HCT116 (cell line): Measurements from ENCODE around the gene CAMK1D.

Experiments
- CTCF ChIP-seq, 3 experiments: fragments of 200-600 bp in 1 of 3; sonication (generic) in 1 of 3; IDR thresholded peaks in 2 of 3; conservative IDR thresholded peaks in 1 of 3; 2 replicates each; pipeline ENCODE4 v1.5.1; 2012 to 2017; ENCODE audit warnings: low read depth in 2 of 3, low read length in 2 of 3, antibody characterized with exemption in 1 of 3, borderline replicate concordance in 1 of 3, control low read depth in 1 of 3, mild to moderate bottlenecking in 1 of 3, mixed read lengths in 1 of 3, mixed run types in 1 of 3, moderate library complexity in 1 of 3; ENCODE audit not compliant: insufficient read depth in 1 of 3
- ELF1 ChIP-seq: IDR thresholded peaks from 2 replicates; pipeline ENCODE4 v1.6.1; 2012; ENCODE audit warnings: low read depth, borderline replicate concordance
- EZH2 ChIP-seq: fragments of 200-600 bp; sonication (generic); IDR thresholded peaks from 2 replicates; pipeline ENCODE4 v1.6.1; 2017; ENCODE audit warnings: antibody characterized with exemption, mixed run types
- FOSL1 ChIP-seq: IDR thresholded peaks from 2 replicates; pipeline ENCODE4 v1.6.1; 2012; ENCODE audit warnings: low read depth
- JUND ChIP-seq: IDR thresholded peaks from 2 replicates; pipeline ENCODE4 v1.6.1; 2012
- POLR2A ChIP-seq: IDR thresholded peaks from 2 replicates; pipeline ENCODE4 v1.7.0; 2011; ENCODE audit warnings: borderline replicate concordance; ENCODE audit not compliant: insufficient read depth, insufficient read length; ENCODE audit errors: extremely low read depth
- POLR2AphosphoS5 ChIP-seq: IDR thresholded peaks from 2 replicates; pipeline ENCODE4 v1.6.1; 2011; ENCODE audit warnings: mild to moderate bottlenecking, low read depth, low read length, moderate library complexity
- RAD21 ChIP-seq: IDR thresholded peaks from 2 replicates; pipeline ENCODE4 v1.6.1; 2012; ENCODE audit warnings: low read depth, mild to moderate bottlenecking
- REST ChIP-seq: IDR thresholded peaks from 2 replicates; pipeline ENCODE4 v1.6.1; 2012; ENCODE audit warnings: low read depth
- SP1 ChIP-seq: IDR thresholded peaks from 2 replicates; pipeline ENCODE4 v1.6.1; 2012; ENCODE audit warnings: low read depth

GRCh38 chr10:12844811-12845483 is 495.6 kb downstream of the CAMK1D start:
- no peak for TF ChIP-seq EZH2
- TF ChIP-seq ELF1, result no peak
- TF ChIP-seq CTCF (IDR thresholded peaks at IDR 0.05 in 2 of 3, conservative IDR thresholded peaks at IDR 0.05 in 1 of 3; ENCODE audit: borderline replicate concordance in 1 of 3, insufficient read depth in 1 of 3, low read depth in 2 of 3, low read length in 2 of 3), result no peak
- no peak for TF ChIP-seq POLR2AphosphoS5
- TF ChIP-seq FOSL1, result peak; percentile 54; the same call in 1 of the 2 replicates
- TF ChIP-seq JUND, result peak; percentile 50; the same call in 1 of the 2 replicates
- TF ChIP-seq POLR2A, result no peak
- no peak for TF ChIP-seq RAD21
- TF ChIP-seq SP1, result no peak
- TF ChIP-seq REST, result no peak
